ENCODE measurements around the gene CDH4. TPM values are rescaled to one million over a fixed set of nuclear protein-coding genes. Genes with fewer than 3 reads are reported as not detected.

The CDH4 gene
- total RNA-seq, 1 donor from 2014 or later = 8.3 TPM

GRCh38 chr20:61407561-61407960 is 155.5 kb downstream of the CDH4 start:
- no peaks in the 10 kb centered on the region for H3K4me1 Mint-ChIP-seq (ENCODE audit: unreplicated experiment)
- peaks cover 8% of the 10 kb centered on the region for H3K9me3 Mint-ChIP-seq
- no peak overlapping the region for H3K27ac Mint-ChIP-seq
- no peak overlapping the region for H3K4me3 Mint-ChIP-seq
- TF ChIP-seq, protein P1, sequence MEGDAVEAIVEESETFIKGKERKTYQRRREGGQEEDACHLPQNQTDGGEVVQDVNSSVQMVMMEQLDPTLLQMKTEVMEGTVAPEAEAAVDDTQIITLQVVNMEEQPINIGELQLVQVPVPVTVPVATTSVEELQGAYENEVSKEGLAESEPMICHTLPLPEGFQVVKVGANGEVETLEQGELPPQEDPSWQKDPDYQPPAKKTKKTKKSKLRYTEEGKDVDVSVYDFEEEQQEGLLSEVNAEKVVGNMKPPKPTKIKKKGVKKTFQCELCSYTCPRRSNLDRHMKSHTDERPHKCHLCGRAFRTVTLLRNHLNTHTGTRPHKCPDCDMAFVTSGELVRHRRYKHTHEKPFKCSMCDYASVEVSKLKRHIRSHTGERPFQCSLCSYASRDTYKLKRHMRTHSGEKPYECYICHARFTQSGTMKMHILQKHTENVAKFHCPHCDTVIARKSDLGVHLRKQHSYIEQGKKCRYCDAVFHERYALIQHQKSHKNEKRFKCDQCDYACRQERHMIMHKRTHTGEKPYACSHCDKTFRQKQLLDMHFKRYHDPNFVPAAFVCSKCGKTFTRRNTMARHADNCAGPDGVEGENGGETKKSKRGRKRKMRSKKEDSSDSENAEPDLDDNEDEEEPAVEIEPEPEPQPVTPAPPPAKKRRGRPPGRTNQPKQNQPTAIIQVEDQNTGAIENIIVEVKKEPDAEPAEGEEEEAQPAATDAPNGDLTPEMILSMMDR (conservative IDR thresholded peaks at IDR 0.05) = no peak
- peaks cover 8% of the 10 kb centered on the region for H3K36me3 Mint-ChIP-seq
- no peak for DNase-seq (ENCODE audit: extremely low spot score, unreplicated experiment)
- H3K27me3 Mint-ChIP-seq = peaks cover 11% of the 10 kb centered on the region

GRCh38 chr20:61408951-61409740 is 157.1 kb downstream of the CDH4 start:
- Mint-ChIP-seq H3K4me3 (no peak overlapping the region), H3K9me3 (peaks cover 8% of the 10 kb centered on the region), H3K36me3 (peaks cover 8% of the 10 kb centered on the region), H3K4me1 (ENCODE audit: unreplicated experiment) (no peaks in the 10 kb centered on the region), H3K27ac (no peak overlapping the region), H3K27me3 (peaks cover 11% of the 10 kb centered on the region)
- TF ChIP-seq, protein P1 (conservative IDR thresholded peaks at IDR 0.05) = no peak
- no peak for DNase-seq (ENCODE audit: extremely low spot score, unreplicated experiment)

DNA sequence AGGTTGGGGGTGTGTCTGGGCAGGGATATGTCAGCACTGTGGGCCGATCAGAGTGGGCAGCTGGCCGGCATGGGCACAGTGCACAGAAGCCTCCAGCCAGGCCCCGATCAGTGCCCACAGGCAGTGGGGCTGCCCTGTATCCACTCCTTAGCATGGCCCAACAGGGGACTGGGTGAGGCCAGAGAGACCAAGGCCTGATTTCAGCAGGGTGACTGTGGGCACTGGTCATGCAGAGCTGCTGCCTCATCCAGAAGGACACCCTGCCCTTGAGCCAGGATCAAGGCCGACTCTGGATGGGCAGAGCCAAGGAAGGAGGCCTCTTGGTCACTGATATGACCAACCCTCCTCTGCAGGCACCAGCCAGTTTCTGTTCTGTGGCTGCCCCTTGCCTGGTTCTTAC is 159.7 kb downstream of the CDH4 start:
- TF ChIP-seq, protein P1 (conservative IDR thresholded peaks at IDR 0.05) = no peak
- Mint-ChIP-seq H3K36me3 (peaks cover 7% of the 10 kb centered on the region), H3K27ac (no peak overlapping the region), H3K9me3 (peaks cover 7% of the 10 kb centered on the region), H3K4me3 (no peak overlapping the region), H3K27me3 (peaks cover 11% of the 10 kb centered on the region), H3K4me1 (ENCODE audit: unreplicated experiment) (no peaks in the 10 kb centered on the region)
- no peak for DNase-seq (ENCODE audit: extremely low spot score, unreplicated experiment)

DNA sequence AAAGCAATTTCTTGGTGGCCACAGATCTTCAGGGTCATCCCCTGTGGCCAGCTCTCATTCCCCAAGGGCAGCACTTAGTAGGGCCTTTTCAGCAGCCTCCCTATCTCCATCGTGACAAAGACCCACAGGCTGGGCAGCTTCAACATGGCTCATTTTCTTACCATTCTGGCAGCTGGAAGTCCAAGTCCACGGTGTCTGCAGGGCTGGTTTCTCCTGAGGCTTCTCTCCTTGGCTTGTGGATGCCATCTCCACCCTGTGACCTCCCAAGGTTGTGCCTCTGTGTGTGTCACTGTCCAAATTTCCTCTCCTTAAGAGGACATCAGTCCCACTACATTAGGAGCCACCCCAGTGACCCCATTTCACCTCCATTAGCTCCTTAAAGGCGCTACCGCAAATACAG is 161.7 kb downstream of the CDH4 start:
- no peaks in the 10 kb centered on the region for H3K4me1 Mint-ChIP-seq (ENCODE audit: unreplicated experiment)
- DNase-seq (ENCODE audit: extremely low spot score, unreplicated experiment) = no peak
- no peak overlapping the region for H3K4me3 Mint-ChIP-seq
- TF ChIP-seq, protein P1 (conservative IDR thresholded peaks at IDR 0.05) = no peak
- H3K27me3 Mint-ChIP-seq = no peaks in the 10 kb centered on the region
- H3K36me3 Mint-ChIP-seq = no peaks in the 10 kb centered on the region
- H3K27ac Mint-ChIP-seq = no peak overlapping the region
- H3K9me3 Mint-ChIP-seq = no peaks in the 10 kb centered on the region

DNA sequence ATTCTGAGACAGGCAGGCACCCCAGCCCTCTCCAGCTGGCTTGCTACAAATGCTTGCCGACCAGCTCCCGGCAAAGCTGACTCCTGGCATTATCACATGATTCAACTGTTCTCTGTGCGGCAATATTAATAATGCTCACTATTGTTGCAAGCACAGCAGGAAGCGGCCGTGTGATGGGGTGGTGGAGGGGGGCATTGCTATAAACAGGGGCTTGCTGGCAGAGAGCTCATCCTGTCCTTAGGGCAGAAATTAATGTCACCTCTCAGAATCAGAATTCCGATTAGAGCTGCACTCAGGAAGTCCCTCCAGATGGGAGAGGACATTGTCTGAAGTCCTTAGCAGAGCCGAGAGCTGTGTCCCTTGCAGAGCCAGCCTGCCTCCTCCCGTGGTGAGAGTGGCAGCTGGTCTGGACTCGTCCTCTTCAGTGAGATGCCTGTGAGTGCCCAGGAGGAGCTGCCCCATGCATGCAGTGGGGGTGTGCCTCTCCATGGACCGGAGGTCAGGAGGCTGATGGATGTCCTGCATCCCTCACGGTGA is 162.5 kb downstream of the CDH4 start:
- H3K27ac Mint-ChIP-seq = no peak overlapping the region
- TF ChIP-seq, protein P1 (conservative IDR thresholded peaks at IDR 0.05) = no peak

More for the DNA sequence above, 162.5 kb downstream of the CDH4 start:
- H3K4me3 Mint-ChIP-seq = no peak overlapping the region
- DNase-seq (ENCODE audit: extremely low spot score, unreplicated experiment) = no peak
- no peaks in the 10 kb centered on the region for H3K4me1 Mint-ChIP-seq (ENCODE audit: unreplicated experiment)
- no peaks in the 10 kb centered on the region for H3K9me3 Mint-ChIP-seq
- no peaks in the 10 kb centered on the region for H3K27me3 Mint-ChIP-seq
- H3K36me3 Mint-ChIP-seq = no peaks in the 10 kb centered on the region
